HUES48 (cell line): ENCODE data around the gene WNT3A.

Source experiments
- H3K27ac ChIP-seq: one replicate; pipeline ENCODE4 v1.7.0; 2013; ENCODE audit warnings: low read depth, low read length, inconsistent platforms
- H3K27me3 ChIP-seq: 2 replicates; pipeline ENCODE4 v1.6.1; 2013; ENCODE audit warnings: mild to moderate bottlenecking, low read length; ENCODE audit not compliant: control insufficient read depth, insufficient read depth
- H3K36me3 ChIP-seq: 2 replicates; pipeline ENCODE4 v1.6.1; 2013; ENCODE audit warnings: low read length; ENCODE audit not compliant: control insufficient read depth, insufficient read depth
- H3K4me1 ChIP-seq: 2 replicates; pipeline ENCODE4 v1.6.1; 2013; ENCODE audit warnings: mild to moderate bottlenecking, low read length; ENCODE audit not compliant: control insufficient read depth, insufficient read depth
- H3K4me3 ChIP-seq: 2 replicates; pipeline ENCODE4 v1.5.1; 2013; ENCODE audit warnings: mild to moderate bottlenecking, low read depth, low read length
- H3K9ac ChIP-seq: 2 replicates; pipeline ENCODE4 v1.6.1; 2013; ENCODE audit warnings: mild to moderate bottlenecking, low read depth, low read length, moderate library complexity
- H3K9me3 ChIP-seq: 2 replicates; pipeline ENCODE4 v1.6.1; 2013; ENCODE audit warnings: low read length; ENCODE audit not compliant: control insufficient read depth, insufficient read depth

Gene WNT3A

GRCh38 chr1:228077565-228078330 lies 71.0 kb downstream of the WNT3A start:
- no peak overlapping the region for H3K4me3 ChIP-seq
- H3K27me3 ChIP-seq, result peaks cover 70% of the 10 kb centered on the region
- peaks cover 3% of the 10 kb centered on the region; the same call in 1 of the 2 replicates for H3K4me1 ChIP-seq

GRCh38 chr1:228079013-228079412 lies 72.2 kb downstream of the WNT3A start:
- no peak overlapping the region for H3K9ac ChIP-seq
- no peak overlapping the region for H3K27ac ChIP-seq
- no peaks in the 10 kb centered on the region for H3K9me3 ChIP-seq
- H3K4me3 ChIP-seq, result no peak overlapping the region
- H3K4me1 ChIP-seq, result peaks cover 4% of the 10 kb centered on the region
- 0 out of 2 replicates have a peak, but pooled peaks cover under 1% of the 10 kb centered on the region for H3K36me3 ChIP-seq
- peaks cover 58% of the 10 kb centered on the region for H3K27me3 ChIP-seq

More at GRCh38 chr1:228077565-228078330, 71.0 kb downstream of the WNT3A start:
- no peaks in the 10 kb centered on the region for H3K9me3 ChIP-seq
- no peak overlapping the region for H3K9ac ChIP-seq
- H3K27ac ChIP-seq, result no peak overlapping the region
- H3K36me3 ChIP-seq, result no peaks in the 10 kb centered on the region

DNA sequence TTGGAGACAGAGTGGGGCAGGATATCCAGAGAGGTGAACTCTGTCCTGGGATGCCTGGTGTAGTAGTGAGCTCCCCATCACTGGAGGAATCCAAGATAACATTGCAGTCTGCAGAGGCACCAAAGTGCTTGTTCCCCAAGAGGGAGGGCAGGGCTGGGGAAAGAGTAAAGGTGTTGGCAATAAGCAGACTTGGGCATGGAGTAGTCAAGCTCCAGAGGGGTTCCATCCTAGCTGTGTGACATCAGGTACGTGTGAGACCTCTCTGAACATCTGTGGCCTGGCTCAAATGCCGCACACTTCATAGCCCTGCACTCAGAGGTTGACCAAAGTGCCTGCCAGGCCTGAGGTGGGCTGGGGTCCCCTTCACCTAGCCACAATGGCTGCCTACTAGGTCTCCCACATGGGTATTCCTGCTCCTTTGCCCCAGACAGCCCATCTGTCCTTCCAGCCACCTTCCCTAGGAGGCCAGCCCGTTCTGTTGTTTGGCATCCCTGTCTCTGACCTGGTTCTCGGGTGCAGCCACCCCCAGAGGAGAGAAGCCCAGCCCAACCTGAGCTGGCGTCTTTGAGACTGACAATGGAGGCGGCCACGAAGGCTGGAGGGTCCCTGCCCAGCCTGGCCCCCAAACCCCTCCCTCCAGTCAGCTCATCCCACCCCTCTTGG lies 72.9 kb downstream of the WNT3A start:
- Histone ChIP-seq H3K4me1 (peaks cover 11% of the 10 kb centered on the region), H3K27me3 (peaks cover 50% of the 10 kb centered on the region), H3K9me3 (no peaks in the 10 kb centered on the region), H3K4me3 (no peak overlapping the region), H3K36me3 (peaks cover 7% of the 10 kb centered on the region; the same call in 1 of the 2 replicates), H3K27ac (no peak overlapping the region), H3K9ac (no peak overlapping the region)

GRCh38 chr1:228081144-228081543 lies 74.3 kb downstream of the WNT3A start:
- H3K36me3 ChIP-seq, result peaks cover 10% of the 10 kb centered on the region; the same call in 1 of the 2 replicates
- peaks cover 36% of the 10 kb centered on the region for H3K27me3 ChIP-seq
- H3K4me1 ChIP-seq, result peaks cover 17% of the 10 kb centered on the region
- H3K4me3 ChIP-seq, result peak overlapping the region; percentile 81
- no peaks in the 10 kb centered on the region for H3K9me3 ChIP-seq
- no peak overlapping the region for H3K9ac ChIP-seq
- H3K27ac ChIP-seq, result no peak overlapping the region

DNA sequence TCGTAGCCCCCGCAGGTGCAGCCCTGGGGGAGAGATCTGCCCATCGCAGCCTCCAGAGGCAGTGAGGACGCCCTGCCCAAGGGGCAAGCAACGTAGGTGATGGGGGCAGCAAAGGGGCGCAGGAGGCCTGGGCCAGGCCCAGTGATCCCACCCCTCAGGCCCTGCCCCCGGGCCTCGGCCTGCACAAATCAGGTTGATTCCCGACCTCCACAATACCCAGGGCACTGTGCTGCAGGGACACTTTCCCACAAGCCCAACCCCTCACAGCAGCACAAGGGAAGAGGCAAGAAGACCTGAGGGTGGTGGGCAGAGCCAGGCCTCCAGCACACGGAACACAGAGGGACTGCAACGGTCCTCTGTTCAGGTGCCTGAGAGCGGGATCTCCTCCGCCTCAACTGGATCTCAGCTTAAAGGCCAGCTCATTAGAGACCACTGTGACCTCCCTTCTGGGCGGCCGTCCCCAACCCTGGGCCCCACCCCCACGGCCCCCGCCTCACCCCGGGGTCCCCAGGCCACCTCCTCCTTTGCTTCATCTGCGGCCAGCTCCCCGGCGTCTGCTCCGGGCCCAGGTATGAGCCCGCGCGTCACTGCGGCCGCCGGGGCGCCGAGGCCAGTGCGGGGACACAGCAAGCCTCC lies 74.9 kb downstream of the WNT3A start:
- H3K4me1 ChIP-seq, result peaks cover 17% of the 10 kb centered on the region
- peak overlapping the region; percentile 81 for H3K4me3 ChIP-seq
- H3K27me3 ChIP-seq, result peaks cover 31% of the 10 kb centered on the region
- peaks cover 10% of the 10 kb centered on the region; the same call in 1 of the 2 replicates for H3K36me3 ChIP-seq
- H3K27ac ChIP-seq, result peak overlapping the region; percentile 44
- H3K9me3 ChIP-seq, result no peaks in the 10 kb centered on the region
- no peak overlapping the region for H3K9ac ChIP-seq

DNA sequence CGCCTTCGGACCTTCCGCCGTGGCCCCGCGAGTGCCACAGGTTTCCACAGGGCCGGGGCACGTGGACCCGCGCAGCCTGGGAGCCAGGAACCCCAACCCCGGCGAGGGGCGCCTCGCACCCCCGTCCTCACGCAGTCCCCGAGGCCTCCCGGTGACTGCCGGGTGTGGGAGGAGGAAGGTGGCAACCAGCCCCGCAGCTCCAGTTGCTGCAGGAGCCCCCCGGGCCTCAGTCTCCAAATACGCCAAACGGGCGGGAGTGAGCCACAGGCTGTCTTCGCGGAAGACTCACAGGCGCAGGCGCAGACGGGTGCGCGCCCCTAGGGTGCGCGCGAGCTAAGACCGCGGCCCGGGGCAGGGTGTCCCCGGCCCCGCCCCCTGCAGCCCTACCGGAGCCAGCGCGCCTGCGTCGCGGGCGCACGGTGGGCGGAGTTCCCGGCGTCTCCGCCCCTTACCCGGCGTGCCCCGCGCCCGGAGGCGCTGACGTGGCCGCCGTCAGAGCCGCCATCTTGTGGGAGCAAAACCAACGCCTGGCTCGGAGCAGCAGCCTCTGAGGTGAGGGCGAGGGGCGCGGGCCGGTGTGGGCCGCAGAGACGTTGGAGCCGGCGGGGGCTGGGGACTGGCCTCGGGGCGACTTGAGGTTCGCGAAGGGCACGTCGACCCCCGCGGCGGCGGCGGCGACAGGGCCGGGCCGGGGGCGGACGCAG lies 75.6 kb downstream of the WNT3A start, which contains the start of gene ARF1:
TSS of gene ARF1 (plus strand) at position 495 of the 704 bp plus-strand sequence. CDS start 14,407 bp downstream, outside the sequence.
- Histone ChIP-seq H3K4me1 (peaks cover 17% of the 10 kb centered on the region), H3K9me3 (no peaks in the 10 kb centered on the region), H3K27me3 (peaks cover 24% of the 10 kb centered on the region)

DNA sequence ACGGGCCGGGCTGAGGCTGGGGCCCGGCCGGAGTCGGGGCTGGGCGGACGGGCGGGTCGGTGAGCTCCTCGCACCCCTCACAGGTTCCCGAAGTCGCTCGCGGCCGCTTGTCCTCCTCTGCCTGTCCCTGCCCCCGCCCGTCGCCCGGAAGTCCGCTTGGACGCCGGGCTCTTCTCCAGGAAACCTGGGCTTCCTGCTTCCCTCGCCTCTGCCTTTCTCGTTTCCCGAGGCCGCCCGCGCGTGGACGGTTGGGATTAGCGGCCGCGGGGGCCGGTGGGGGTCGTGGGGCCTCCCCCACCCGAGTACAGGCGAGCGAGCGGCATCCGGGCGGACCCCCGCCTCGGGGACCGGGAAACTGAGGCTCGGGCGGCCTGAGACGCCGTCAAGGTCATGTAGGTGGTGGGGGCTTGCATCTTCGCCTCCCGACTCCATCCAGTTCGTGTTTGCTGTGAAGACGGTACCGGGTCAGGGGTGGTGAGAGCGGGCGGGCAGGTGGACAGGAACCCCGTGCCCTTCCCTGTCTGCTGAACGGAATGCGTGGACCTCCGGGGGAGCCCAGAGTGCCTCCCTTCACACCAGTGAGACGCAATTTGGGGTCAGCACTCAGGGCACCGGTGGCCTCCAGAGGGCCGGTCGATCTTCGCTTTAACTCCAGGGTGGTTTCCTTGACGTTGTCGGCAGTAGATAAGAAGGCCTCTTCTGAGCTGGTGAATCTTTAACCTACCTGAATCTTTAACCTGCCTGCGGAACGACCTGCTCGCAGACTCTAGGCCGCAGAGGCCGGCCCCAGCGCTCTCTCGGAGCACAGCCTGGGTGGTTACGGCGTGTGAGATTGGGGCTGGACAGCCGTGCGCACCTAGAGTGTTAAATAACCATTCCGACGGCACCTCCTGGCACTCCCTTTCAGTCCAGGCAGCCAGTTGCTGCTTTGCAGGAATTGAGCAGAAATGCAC lies 76.4 kb downstream of the WNT3A start:
- Histone ChIP-seq H3K4me3 (peak overlapping the region; percentile 81), H3K27ac (peak overlapping the region; percentile 92), H3K4me1 (peaks cover 17% of the 10 kb centered on the region), H3K27me3 (peaks cover 16% of the 10 kb centered on the region), H3K9ac (peak overlapping the region; percentile 92), H3K9me3 (no peaks in the 10 kb centered on the region), H3K36me3 (peaks cover 13% of the 10 kb centered on the region)

More for the DNA sequence above, 75.6 kb downstream of the WNT3A start, which contains the start of gene ARF1:
- peaks cover 10% of the 10 kb centered on the region; the same call in 1 of the 2 replicates for H3K36me3 ChIP-seq
- H3K27ac ChIP-seq, result peak within 1 kb of the TSS; percentile 92
- peak within 1 kb of the TSS; percentile 81 for H3K4me3 ChIP-seq
- peak within 1 kb of the TSS; percentile 92 for H3K9ac ChIP-seq

DNA sequence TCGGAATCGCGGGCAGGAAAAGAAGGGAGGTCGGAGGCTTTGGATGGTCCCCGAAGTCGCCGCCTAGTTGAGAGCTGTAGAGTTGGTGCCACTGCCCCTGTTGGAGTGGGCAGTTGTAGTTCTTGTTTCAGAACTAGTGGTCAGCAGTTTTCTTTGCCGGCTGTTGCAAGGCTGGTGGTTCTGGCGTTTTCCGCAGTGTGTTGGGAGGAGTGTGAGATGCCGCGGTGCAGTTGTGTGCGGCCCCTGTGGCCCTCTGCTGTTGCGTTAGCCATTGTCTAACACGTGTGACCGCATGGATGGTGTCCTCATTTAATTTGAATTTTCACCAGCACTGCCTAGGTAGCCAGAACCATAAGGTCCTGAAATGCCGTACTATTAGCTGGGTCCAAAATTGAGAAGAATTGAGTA lies 77.1 kb downstream of the WNT3A start:
- Histone ChIP-seq H3K27me3 (peaks cover 9% of the 10 kb centered on the region), H3K27ac (peak overlapping the region; percentile 92), H3K36me3 (peaks cover 19% of the 10 kb centered on the region), H3K4me3 (peak overlapping the region; percentile 81), H3K9me3 (no peaks in the 10 kb centered on the region), H3K9ac (peak overlapping the region; percentile 92), H3K4me1 (peaks cover 17% of the 10 kb centered on the region)

DNA sequence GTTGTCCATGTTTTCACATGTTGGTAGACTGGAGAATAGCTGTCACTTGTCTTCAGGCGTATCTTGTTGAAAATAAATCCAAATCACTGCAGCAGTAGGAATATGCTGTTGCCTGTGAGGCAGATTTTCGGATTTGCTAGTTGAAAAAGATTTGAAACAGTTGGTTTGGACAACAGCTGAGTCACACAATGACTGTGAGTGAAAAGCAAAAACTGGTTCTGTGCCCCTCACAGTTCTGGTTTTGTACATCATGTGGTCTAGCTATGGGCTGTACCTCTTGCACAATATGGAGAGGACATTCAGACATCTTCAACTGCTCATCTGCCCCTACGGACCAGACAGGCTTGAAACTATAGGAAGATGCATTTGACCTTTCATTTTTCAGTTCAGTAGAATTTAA lies 77.5 kb downstream of the WNT3A start:
- Histone ChIP-seq H3K9me3 (no peaks in the 10 kb centered on the region), H3K4me3 (peak overlapping the region; percentile 81), H3K27me3 (peaks cover 4% of the 10 kb centered on the region; the same call in 1 of the 2 replicates), H3K9ac (peak overlapping the region; percentile 92; the same call in 1 of the 2 replicates), H3K4me1 (peaks cover 17% of the 10 kb centered on the region), H3K36me3 (peaks cover 20% of the 10 kb centered on the region), H3K27ac (peak overlapping the region; percentile 51)
